ENCODE results near the gene RBMS3.

DNA sequence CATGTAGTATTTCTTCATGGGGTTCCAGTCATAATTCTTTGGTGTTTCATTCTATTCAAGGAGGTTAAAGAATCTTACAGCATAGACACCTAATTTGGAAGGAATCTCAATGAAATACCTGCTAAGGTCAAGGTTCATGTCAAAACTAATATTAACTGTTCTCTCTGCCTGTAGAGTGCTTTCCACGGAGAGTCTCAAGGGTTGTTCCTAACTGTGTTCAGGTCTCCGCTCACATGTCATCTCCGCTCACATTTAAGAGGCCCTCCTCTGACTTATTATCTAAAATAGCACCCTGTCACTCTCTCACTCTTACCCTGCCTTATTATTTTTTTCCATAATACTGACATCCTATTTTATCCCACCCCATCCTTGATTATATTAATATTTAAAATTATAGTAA lies 239.9 kb downstream of the RBMS3 start:
- TF ChIP-seq, protein P1, sequence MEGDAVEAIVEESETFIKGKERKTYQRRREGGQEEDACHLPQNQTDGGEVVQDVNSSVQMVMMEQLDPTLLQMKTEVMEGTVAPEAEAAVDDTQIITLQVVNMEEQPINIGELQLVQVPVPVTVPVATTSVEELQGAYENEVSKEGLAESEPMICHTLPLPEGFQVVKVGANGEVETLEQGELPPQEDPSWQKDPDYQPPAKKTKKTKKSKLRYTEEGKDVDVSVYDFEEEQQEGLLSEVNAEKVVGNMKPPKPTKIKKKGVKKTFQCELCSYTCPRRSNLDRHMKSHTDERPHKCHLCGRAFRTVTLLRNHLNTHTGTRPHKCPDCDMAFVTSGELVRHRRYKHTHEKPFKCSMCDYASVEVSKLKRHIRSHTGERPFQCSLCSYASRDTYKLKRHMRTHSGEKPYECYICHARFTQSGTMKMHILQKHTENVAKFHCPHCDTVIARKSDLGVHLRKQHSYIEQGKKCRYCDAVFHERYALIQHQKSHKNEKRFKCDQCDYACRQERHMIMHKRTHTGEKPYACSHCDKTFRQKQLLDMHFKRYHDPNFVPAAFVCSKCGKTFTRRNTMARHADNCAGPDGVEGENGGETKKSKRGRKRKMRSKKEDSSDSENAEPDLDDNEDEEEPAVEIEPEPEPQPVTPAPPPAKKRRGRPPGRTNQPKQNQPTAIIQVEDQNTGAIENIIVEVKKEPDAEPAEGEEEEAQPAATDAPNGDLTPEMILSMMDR (IDR thresholded peaks at IDR 0.05) = no peak
- no peak for TF ChIP-seq POLR2A (IDR thresholded peaks at IDR 0.05)
- no peak for TF ChIP-seq POLR2AphosphoS5 (IDR thresholded peaks at IDR 0.05)
